ENCODE data around the gene PIGS. TPM values are rescaled to one million over a fixed set of nuclear protein-coding genes. Genes with fewer than 3 reads are reported as not detected.

Gene PIGS
- total and polyA plus RNA-seq, 7 donors = 17.2 to 66.3 (median 33.7) TPM

- WGBS, 2 donors = 29 to 38% methylated on average over 5 of the region's 5 CpGs
- H3K4me3 ChIP-seq = peak overlapping the region in 1 of 4 donors; percentile 57
- intact Hi-C loops (cut with DNase I) = loop anchor here (2.0 to 5.0 kb wide), 2 partner anchors 27 to 45 kb away; partner anchors contain the start of genes PIGS and UNC119
- H3K4me1 ChIP-seq = peaks cover 2 to 19% (median 14%) of the 10 kb centered on the region in 4 donors
- H3K27ac ChIP-seq = no peak overlapping the region
- H3K27me3 ChIP-seq = no peaks in the 10 kb centered on the region
- no peak for DNase-seq
- H3K9me3 ChIP-seq = no peaks in the 10 kb centered on the region
- no peak for TF ChIP-seq CTCF (IDR thresholded peaks at IDR 0.05)
- no peak for TF ChIP-seq POLR2A (IDR thresholded peaks at IDR 0.05)
- no peak for TF ChIP-seq POLR2AphosphoS5 (IDR thresholded peaks at IDR 0.05)
- TF ChIP-seq EP300 (IDR thresholded peaks at IDR 0.05) = no peak
- no peaks in the 10 kb centered on the region for H3K36me3 ChIP-seq
These were observed 26.5 kb upstream of the PIGS start for GRCh38 chr17:28597606-28598383.

- H3K27me3 ChIP-seq = no peaks in the 10 kb centered on the region
- intact Hi-C loops (cut with DNase I) = no loop called here
- WGBS, 2 donors = 96% methylated on average over 4 of the region's 4 CpGs
These were observed 20.9 kb upstream of the PIGS start for GRCh38 chr17:28592260-28592659.

GRCh38 chr17:28585851-28586250, 14.5 kb upstream of the PIGS start:
- H3K36me3 ChIP-seq = peaks cover 0 to 3% (median 0%) of the 10 kb centered on the region in 4 donors
- H3K27ac ChIP-seq = no peak overlapping the region
- 91 to 92% methylated on average over 3 of the region's 3 CpGs for WGBS, 2 donors
- DNase-seq = no peak
- intact Hi-C loops (cut with DNase I) = no loop called here
- TF ChIP-seq POLR2A (IDR thresholded peaks at IDR 0.05) = no peak
- TF ChIP-seq POLR2AphosphoS5 (IDR thresholded peaks at IDR 0.05) = no peak
- TF ChIP-seq EP300 (IDR thresholded peaks at IDR 0.05) = no peak
- no peak for TF ChIP-seq CTCF (IDR thresholded peaks at IDR 0.05)
- no peaks in the 10 kb centered on the region for H3K9me3 ChIP-seq
- no peaks in the 10 kb centered on the region for H3K4me1 ChIP-seq
- H3K4me3 ChIP-seq = no peak overlapping the region
- H3K27me3 ChIP-seq = no peaks in the 10 kb centered on the region

More at GRCh38 chr17:28592260-28592659, 20.9 kb upstream of the PIGS start:
- TF ChIP-seq CTCF (IDR thresholded peaks at IDR 0.05) (no peak), POLR2A (IDR thresholded peaks at IDR 0.05) (no peak), POLR2AphosphoS5 (IDR thresholded peaks at IDR 0.05) (no peak), EP300 (IDR thresholded peaks at IDR 0.05) (no peak)
- Histone ChIP-seq H3K36me3 (no peaks in the 10 kb centered on the region), H3K4me3 (no peak overlapping the region), H3K9me3 (no peaks in the 10 kb centered on the region), H3K4me1 (no peaks in the 10 kb centered on the region), H3K27ac (no peak overlapping the region)
- DNase-seq = no peak

GRCh38 chr17:28584434-28584833, 13.1 kb upstream of the PIGS start:
- Histone ChIP-seq H3K27ac (no peak overlapping the region), H3K4me3 (no peak overlapping the region), H3K27me3 (no peaks in the 10 kb centered on the region), H3K9me3 (no peaks in the 10 kb centered on the region), H3K36me3 (peaks cover 0 to 3% (median 0%) of the 10 kb centered on the region in 4 donors), H3K4me1 (no peaks in the 10 kb centered on the region)
- DNase-seq = no peak
- intact Hi-C loops (cut with DNase I) = no loop called here
- TF ChIP-seq POLR2AphosphoS5 (IDR thresholded peaks at IDR 0.05) = no peak
- no peak for TF ChIP-seq EP300 (IDR thresholded peaks at IDR 0.05)
- no peak for TF ChIP-seq CTCF (IDR thresholded peaks at IDR 0.05)
- TF ChIP-seq POLR2A (IDR thresholded peaks at IDR 0.05) = no peak
- 81 to 91% methylated on average over 3 of the region's 3 CpGs for WGBS, 2 donors

Measured in sigmoid colon (tissue), 7 donors.